Left ventricle myocardium inferior (tissue), 1 donor: ENCODE data around the gene ETNK2. TPM values are rescaled to one million over a fixed set of nuclear protein-coding genes. Genes with fewer than 3 reads are reported as not detected.

Experiments used
- DNase-seq: peaks from one replicate; pipeline ENCODE4 v3.0.0-alpha.2; 2020
- H3K27ac ChIP-seq: fragments of 200-600 bp; replicated peaks from 2 replicates; pipeline ENCODE4 v1.8.0; 2021
- H3K27me3 ChIP-seq: fragments of 200-600 bp; 2 replicates; pipeline ENCODE4 v1.8.0; 2021; ENCODE audit warnings: low read depth
- H3K36me3 ChIP-seq: fragments of 200-600 bp; 2 replicates; pipeline ENCODE4 v1.8.0; 2021
- H3K4me1 ChIP-seq: fragments of 200-600 bp; 2 replicates; pipeline ENCODE4 v1.8.0; 2021
- H3K4me3 ChIP-seq: fragments of 200-600 bp; 2 replicates; pipeline ENCODE4 v1.8.0; 2021; ENCODE audit warnings: mild to moderate bottlenecking, moderate library complexity
- H3K9me3 ChIP-seq: fragments of 200-600 bp; replicated peaks from 2 replicates; pipeline ENCODE4 v1.8.0; 2021
- CTCF ChIP-seq: fragments of 200-600 bp; IDR thresholded peaks from 2 replicates; pipeline ENCODE4 v1.8.0; 2021; ENCODE audit warnings: antibody characterized with exemption, mild to moderate bottlenecking, borderline replicate concordance
- intact Hi-C: fragments of 100-400 bp; cut with micrococcal nuclease; formaldehyde crosslinking; loops from one replicate; pipeline ENCODE4 v1.11.0; 2022
- total RNA-seq: library from RNA; stranded (reverse); fragmentation: NEBNext Ultra II Directional; extraction: Animal tissue kit (Norgen Biotek cat#: 25700); gene quantifications from one replicate; pipeline ENCODE4 v1.2.1, GENCODE V29; 2021
- donor health status: DM: no; HTN: yes; CAD: no; lungs with severe emphysema.

ETNK2 gene
- total RNA-seq, 1 donor from 2014 or later, result 4.4 TPM

- no peaks in the 10 kb centered on the region for H3K36me3 ChIP-seq
- H3K27me3 ChIP-seq, result no peaks in the 10 kb centered on the region
- no peak for DNase-seq
- peak overlapping the region; percentile 30 for H3K4me3 ChIP-seq
- intact Hi-C loops, result no loop called here
- H3K27ac ChIP-seq, result peak overlapping the region; percentile 86
- TF ChIP-seq CTCF, result no peak
- H3K9me3 ChIP-seq, result no peaks in the 10 kb centered on the region
- peaks cover 99% of the 10 kb centered on the region for H3K4me1 ChIP-seq
Measured at GRCh38 chr1:204088596-204088995, 63.2 kb downstream of the ETNK2 start.

- H3K27me3 ChIP-seq, result no peaks in the 10 kb centered on the region
- peak overlapping the region; percentile 30 for H3K4me3 ChIP-seq
- H3K4me1 ChIP-seq, result peaks cover 99% of the 10 kb centered on the region
- H3K36me3 ChIP-seq, result no peaks in the 10 kb centered on the region
- no peak for TF ChIP-seq CTCF
- peak; percentile 46 for DNase-seq
- H3K9me3 ChIP-seq, result no peaks in the 10 kb centered on the region
- peak overlapping the region; percentile 86 for H3K27ac ChIP-seq
- intact Hi-C loops, result no loop called here
Measured at GRCh38 chr1:204087893-204088528, 63.8 kb downstream of the ETNK2 start.

GRCh38 chr1:204087181-204087892 lies 64.5 kb downstream of the ETNK2 start:
- Histone ChIP-seq H3K4me1 (peaks cover 99% of the 10 kb centered on the region), H3K27me3 (no peaks in the 10 kb centered on the region), H3K36me3 (no peaks in the 10 kb centered on the region), H3K4me3 (no peak overlapping the region), H3K27ac (peak overlapping the region; percentile 86), H3K9me3 (no peaks in the 10 kb centered on the region)
- intact Hi-C loops, result no loop called here
- no peak for DNase-seq
- no peak for TF ChIP-seq CTCF

GRCh38 chr1:204085876-204086275 lies 66.0 kb downstream of the ETNK2 start:
- H3K4me1 ChIP-seq, result peaks cover 100% of the 10 kb centered on the region
- H3K4me3 ChIP-seq, result no peak overlapping the region
- H3K36me3 ChIP-seq, result no peaks in the 10 kb centered on the region
- DNase-seq, result no peak
- no peaks in the 10 kb centered on the region for H3K27me3 ChIP-seq
- TF ChIP-seq CTCF, result no peak
- intact Hi-C loops, result no loop called here
- H3K27ac ChIP-seq, result peak overlapping the region; percentile 39
- no peaks in the 10 kb centered on the region for H3K9me3 ChIP-seq

- Histone ChIP-seq H3K27ac (peak overlapping the region; percentile 67), H3K27me3 (no peaks in the 10 kb centered on the region), H3K4me3 (no peak overlapping the region), H3K4me1 (peaks cover 100% of the 10 kb centered on the region), H3K9me3 (no peaks in the 10 kb centered on the region), H3K36me3 (no peaks in the 10 kb centered on the region)
- no peak for TF ChIP-seq CTCF
- DNase-seq, result peak; percentile 36
- intact Hi-C loops, result no loop called here
Measured at GRCh38 chr1:204084247-204084772, 67.5 kb downstream of the ETNK2 start.
